ENCODE measurements around the gene KMT2B.

- no peak for TF ChIP-seq POLR2A (IDR thresholded peaks at IDR 0.05; ENCODE audit: low read depth, low read length)
- TF ChIP-seq POLR2AphosphoS5 (IDR thresholded peaks at IDR 0.05; ENCODE audit: low read depth, low read length) = no peak
- no peak for TF ChIP-seq SPI1 (IDR thresholded peaks at IDR 0.05; ENCODE audit: low read depth, low read length)
- no peak for TF ChIP-seq TAF1 (IDR thresholded peaks at IDR 0.05; ENCODE audit: low read depth, low read length)
- no peak for TF ChIP-seq PAX5 (IDR thresholded peaks at IDR 0.05; ENCODE audit: insufficient read depth, low read length, severe bottlenecking)
- TF ChIP-seq POU2F2 (IDR thresholded peaks at IDR 0.05; ENCODE audit: low read depth, low read length) = no peak
Observed at GRCh38 chr19:35727956-35728706, 10.3 kb downstream of the KMT2B start.

Measured in GM12891 (cell line).